Glutamatergic neuron (in vitro differentiated cells): Measurements from ENCODE around the gene HIP1R. TPM values are rescaled to one million over a fixed set of nuclear protein-coding genes. Genes with fewer than 3 reads are reported as not detected.
A peak's percentile ranks its signal among the peaks of the same experiment; 100 is the strongest.

ENCODE experiments used
- DNase-seq: peaks from one replicate; pipeline ENCODE4 v3.0.0; 2022
- H3K27ac Mint-ChIP-seq: one replicate; pipeline ENCODE4 v1.8.0; 2020; ENCODE audit warnings: mild to moderate bottlenecking, mixed read lengths, inconsistent platforms; ENCODE audit not compliant: unreplicated experiment
- H3K27me3 Mint-ChIP-seq: one replicate; pipeline ENCODE4 v1.8.0; 2020; ENCODE audit warnings: mild to moderate bottlenecking, moderate library complexity, mixed read lengths, inconsistent platforms; ENCODE audit not compliant: unreplicated experiment
- H3K36me3 Mint-ChIP-seq: one replicate; pipeline ENCODE4 v1.8.0; 2020; ENCODE audit warnings: mild to moderate bottlenecking, mixed read lengths, inconsistent platforms; ENCODE audit not compliant: unreplicated experiment
- H3K4me1 Mint-ChIP-seq: one replicate; pipeline ENCODE4 v1.8.0; 2020; ENCODE audit warnings: mild to moderate bottlenecking, low read depth, mixed read lengths, inconsistent platforms; ENCODE audit not compliant: unreplicated experiment
- H3K4me3 Mint-ChIP-seq: one replicate; pipeline ENCODE4 v1.8.0; 2020; ENCODE audit warnings: mild to moderate bottlenecking, mixed read lengths, inconsistent platforms; ENCODE audit not compliant: unreplicated experiment
- H3K9me3 Mint-ChIP-seq: one replicate; pipeline ENCODE4 v1.8.0; 2020; ENCODE audit warnings: mild to moderate bottlenecking, moderate library complexity, mixed read lengths, inconsistent platforms; ENCODE audit not compliant: unreplicated experiment
- total RNA-seq: library from RNA; stranded (reverse); fragmentation: NEBNext Ultra II Directional; extraction: Animal tissue kit (Norgen Biotek cat#: 25700); gene quantifications from one replicate; pipeline ENCODE4 v1.2.1, GENCODE V29; 2021; ENCODE audit not compliant: unreplicated experiment
- TF ChIP-seq, protein P1 (sequence below): fragments of 200-600 bp; sonication (generic); IDR thresholded peaks from one replicate; pipeline ENCODE4 v1.5.0; 2021; ENCODE audit not compliant: partially characterized antibody, unreplicated experiment

HIP1R gene
- total RNA-seq, 1 donor from 2014 or later: 19.3 TPM

DNA sequence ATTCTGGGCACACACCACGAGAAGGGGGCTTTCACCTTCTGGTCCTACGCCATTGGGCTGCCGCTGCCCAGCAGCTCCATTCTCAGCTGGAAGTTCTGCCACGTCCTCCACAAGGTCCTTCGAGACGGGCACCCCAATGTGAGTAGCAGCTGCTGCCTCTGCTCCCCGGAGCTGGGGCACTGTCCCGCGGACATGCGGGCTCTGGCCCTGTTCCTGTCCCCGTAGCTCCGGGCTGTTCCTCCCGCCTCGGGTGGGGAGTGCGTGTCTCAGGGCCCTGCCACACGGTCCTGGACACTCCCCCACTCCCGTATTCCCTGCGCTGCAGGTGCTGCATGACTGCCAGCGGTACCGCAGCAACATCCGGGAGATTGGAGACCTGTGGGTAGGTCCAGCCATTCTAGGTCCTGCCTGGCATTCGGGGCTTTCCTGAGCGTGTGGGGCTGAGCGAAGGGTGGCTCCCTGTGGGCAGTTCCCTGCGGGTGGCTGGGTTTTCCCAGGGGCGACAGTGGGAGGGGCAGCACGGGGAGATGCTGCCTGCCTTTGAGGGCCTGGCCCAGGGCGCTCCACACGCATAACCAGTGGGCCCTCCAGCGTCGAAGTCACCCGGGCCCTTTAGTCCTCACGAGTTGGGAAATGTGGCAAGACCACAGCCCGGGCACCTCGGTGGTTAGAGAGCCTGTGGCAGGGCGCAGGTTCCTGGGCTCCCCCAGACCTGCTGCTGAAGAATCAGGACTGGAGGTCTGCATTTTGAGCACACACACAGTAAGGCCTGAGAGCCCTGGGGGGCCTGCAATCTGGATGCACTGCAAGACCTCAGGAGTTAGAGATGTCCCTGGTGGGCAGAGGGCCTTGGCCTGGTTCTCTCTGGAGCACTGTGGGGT lies 13.5 kb downstream of the HIP1R start:
- H3K4me3 Mint-ChIP-seq: no peak overlapping the region
- H3K27ac Mint-ChIP-seq: no peak overlapping the region
- peak; percentile 9 for DNase-seq
- TF ChIP-seq, protein P1, sequence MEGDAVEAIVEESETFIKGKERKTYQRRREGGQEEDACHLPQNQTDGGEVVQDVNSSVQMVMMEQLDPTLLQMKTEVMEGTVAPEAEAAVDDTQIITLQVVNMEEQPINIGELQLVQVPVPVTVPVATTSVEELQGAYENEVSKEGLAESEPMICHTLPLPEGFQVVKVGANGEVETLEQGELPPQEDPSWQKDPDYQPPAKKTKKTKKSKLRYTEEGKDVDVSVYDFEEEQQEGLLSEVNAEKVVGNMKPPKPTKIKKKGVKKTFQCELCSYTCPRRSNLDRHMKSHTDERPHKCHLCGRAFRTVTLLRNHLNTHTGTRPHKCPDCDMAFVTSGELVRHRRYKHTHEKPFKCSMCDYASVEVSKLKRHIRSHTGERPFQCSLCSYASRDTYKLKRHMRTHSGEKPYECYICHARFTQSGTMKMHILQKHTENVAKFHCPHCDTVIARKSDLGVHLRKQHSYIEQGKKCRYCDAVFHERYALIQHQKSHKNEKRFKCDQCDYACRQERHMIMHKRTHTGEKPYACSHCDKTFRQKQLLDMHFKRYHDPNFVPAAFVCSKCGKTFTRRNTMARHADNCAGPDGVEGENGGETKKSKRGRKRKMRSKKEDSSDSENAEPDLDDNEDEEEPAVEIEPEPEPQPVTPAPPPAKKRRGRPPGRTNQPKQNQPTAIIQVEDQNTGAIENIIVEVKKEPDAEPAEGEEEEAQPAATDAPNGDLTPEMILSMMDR: no peak
- peaks cover 5% of the 10 kb centered on the region for H3K27me3 Mint-ChIP-seq
- peaks cover 3% of the 10 kb centered on the region for H3K9me3 Mint-ChIP-seq
- no peaks in the 10 kb centered on the region for H3K36me3 Mint-ChIP-seq
- peaks cover 2% of the 10 kb centered on the region for H3K4me1 Mint-ChIP-seq

DNA sequence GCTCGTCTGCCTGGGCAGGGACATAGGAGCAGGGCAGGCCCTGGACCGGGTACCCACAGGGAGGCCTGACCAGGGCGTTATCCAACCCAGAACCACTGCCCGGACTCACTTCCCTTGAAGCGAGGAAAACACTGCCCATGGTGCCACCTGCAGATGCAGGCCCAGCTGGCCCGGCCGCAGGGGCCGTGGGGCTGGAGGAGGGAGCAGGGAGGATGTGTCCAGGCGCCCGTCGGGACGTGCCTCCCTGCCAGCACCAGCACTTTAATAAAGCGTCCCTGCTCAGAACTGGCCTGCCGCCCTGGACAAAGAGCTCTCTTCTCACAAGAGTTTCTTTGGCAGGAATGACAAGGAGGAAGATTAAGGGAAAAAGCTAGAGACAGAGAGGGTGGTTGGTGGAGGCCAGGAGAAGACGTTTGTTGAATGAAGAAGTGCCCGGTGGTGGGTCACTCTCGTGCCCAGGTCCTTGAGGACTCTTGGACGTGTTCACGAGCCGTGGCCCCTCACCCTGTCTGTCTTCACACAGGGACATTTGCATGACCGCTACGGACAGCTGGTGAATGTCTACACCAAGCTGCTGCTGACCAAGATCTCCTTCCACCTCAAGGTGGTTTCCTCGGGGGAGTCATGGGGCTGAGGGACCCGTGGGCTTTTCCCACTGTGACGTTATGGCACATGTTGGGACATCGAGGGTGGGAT lies 14.2 kb downstream of the HIP1R start:
- Mint-ChIP-seq H3K9me3 (peaks cover 3% of the 10 kb centered on the region), H3K4me3 (no peak overlapping the region), H3K27ac (no peak overlapping the region), H3K4me1 (peaks cover 2% of the 10 kb centered on the region), H3K27me3 (peaks cover 2% of the 10 kb centered on the region), H3K36me3 (no peaks in the 10 kb centered on the region)
- TF ChIP-seq, protein P1: no peak
- peak; percentile 5 for DNase-seq

DNA sequence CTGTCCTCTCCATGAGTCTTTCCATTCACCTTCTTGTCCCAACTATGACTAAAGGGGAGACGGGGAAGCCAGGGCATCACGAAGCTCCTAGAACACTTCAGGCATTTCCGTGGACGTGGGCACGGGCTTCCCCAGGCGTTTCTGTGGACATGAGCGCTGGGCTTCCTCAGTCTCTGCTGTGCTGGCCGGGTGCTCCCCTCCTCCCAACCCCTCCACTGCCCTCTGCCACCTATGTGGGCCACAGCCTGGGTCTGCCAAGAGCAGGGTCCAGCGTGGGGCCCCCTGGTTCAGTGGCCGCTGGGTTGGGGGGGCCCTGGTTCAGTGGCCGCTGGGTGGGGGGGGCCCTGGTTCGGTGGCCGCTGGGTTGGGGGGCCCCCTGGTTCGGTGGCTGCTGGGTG lies 14.8 kb downstream of the HIP1R start:
- TF ChIP-seq, protein P1: no peak
- H3K4me1 Mint-ChIP-seq: peaks cover 2% of the 10 kb centered on the region
- no peaks in the 10 kb centered on the region for H3K36me3 Mint-ChIP-seq
- H3K27me3 Mint-ChIP-seq: peaks cover 2% of the 10 kb centered on the region
- H3K4me3 Mint-ChIP-seq: no peak overlapping the region
- H3K27ac Mint-ChIP-seq: no peak overlapping the region
- H3K9me3 Mint-ChIP-seq: peaks cover 3% of the 10 kb centered on the region
- DNase-seq: peak; percentile 19

DNA sequence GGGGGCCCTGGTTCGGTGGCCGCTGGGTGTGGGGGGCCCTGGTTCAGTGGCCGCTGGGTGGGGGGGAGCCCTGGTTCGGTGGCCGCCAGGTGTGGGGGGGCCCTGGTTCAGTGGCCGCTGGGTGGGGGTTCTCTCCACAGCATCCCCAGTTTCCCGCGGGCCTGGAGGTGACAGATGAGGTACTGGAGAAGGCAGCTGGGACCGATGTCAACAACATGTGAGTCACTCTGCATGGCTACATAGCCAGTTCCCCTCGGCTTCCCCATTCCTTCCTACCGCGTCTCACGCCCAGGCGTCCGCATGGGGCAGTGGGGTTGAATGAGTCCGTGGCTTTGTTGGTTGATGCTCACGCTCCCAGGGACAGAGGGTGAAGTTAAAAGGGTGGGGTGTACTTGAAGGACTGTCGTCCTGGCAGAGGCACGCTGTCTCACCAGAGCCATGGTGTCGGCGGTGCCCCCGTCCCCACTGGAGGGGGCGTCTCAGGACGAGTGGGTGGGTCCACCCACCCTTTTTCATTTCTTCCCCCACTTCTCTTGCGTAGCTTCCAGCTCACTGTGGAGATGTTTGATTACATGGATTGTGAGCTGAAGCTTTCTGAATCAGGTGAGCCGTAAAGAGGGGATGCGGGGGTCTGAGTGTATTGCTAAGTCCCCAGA lies 15.6 kb downstream of the HIP1R start:
- Mint-ChIP-seq H3K27me3 (peaks cover 2% of the 10 kb centered on the region), H3K9me3 (peaks cover 3% of the 10 kb centered on the region), H3K4me3 (no peak overlapping the region), H3K27ac (no peak overlapping the region), H3K36me3 (no peaks in the 10 kb centered on the region), H3K4me1 (peaks cover 2% of the 10 kb centered on the region)
- TF ChIP-seq, protein P1: no peak
- DNase-seq: peak; percentile 26

DNA sequence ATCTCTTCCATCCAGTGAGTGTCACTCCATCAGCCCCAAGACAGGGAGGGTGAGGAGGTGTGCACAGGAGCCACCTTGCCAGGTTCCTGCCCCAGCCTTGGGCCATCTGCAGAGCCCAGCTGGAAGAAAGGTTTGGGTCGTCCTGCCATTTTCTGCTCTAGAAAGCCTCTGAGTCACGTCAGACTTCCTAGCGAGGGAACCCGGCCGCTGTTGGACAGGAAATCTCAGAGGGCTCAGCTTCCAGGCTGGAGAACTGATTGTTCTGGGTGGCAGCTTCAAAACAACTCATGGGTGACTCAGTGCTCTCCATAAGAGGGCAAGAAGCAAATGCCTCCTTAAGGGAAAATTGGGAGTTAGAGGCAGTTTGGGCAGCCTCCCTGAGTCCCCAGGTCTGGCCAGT lies 16.6 kb downstream of the HIP1R start:
- Mint-ChIP-seq H3K36me3 (no peaks in the 10 kb centered on the region), H3K9me3 (peaks cover 5% of the 10 kb centered on the region), H3K4me3 (no peak overlapping the region), H3K4me1 (peaks cover 2% of the 10 kb centered on the region), H3K27ac (no peak overlapping the region), H3K27me3 (peaks cover 4% of the 10 kb centered on the region)
- DNase-seq: peak; percentile 6
- TF ChIP-seq, protein P1: no peak
